Trophoblast cell (in vitro differentiated cells and primary cell): ENCODE results near the gene PFKFB2.

Source experiments
- DNase-seq, 2 donors: peaks; one replicate each; pipeline ENCODE4 v3.0.0-alpha.2; 2016
- H2AFZ ChIP-seq: 2 replicates; pipeline ENCODE4 v1.6.1; 2013; ENCODE audit warnings: low read length, moderate library complexity, mild to moderate bottlenecking; ENCODE audit not compliant: insufficient read depth, poor library complexity
- H2AK5ac ChIP-seq: 2 replicates; pipeline ENCODE4 v1.6.1; 2013; ENCODE audit warnings: mild to moderate bottlenecking, low read length
- H2BK120ac ChIP-seq: 2 replicates; pipeline ENCODE4 v1.6.1; 2013; ENCODE audit warnings: low read length, mild to moderate bottlenecking, moderate library complexity; ENCODE audit not compliant: insufficient read depth, poor library complexity
- H2BK12ac ChIP-seq: 2 replicates; pipeline ENCODE4 v1.6.1; 2013; ENCODE audit warnings: mild to moderate bottlenecking, low read length, moderate library complexity
- H2BK5ac ChIP-seq: 2 replicates; pipeline ENCODE4 v1.6.1; 2013; ENCODE audit warnings: low read length, low read depth, moderate library complexity, mild to moderate bottlenecking; ENCODE audit not compliant: poor library complexity
- H3K14ac ChIP-seq: 2 replicates; pipeline ENCODE4 v1.6.1; 2013; ENCODE audit warnings: mild to moderate bottlenecking, low read length
- H3K18ac ChIP-seq: 2 replicates; pipeline ENCODE4 v1.6.1; 2013; ENCODE audit warnings: mild to moderate bottlenecking, low read length
- H3K23ac ChIP-seq: 2 replicates; pipeline ENCODE4 v1.6.1; 2013; ENCODE audit warnings: low read length
- H3K27ac ChIP-seq: 2 replicates; pipeline ENCODE4 v1.5.1; 2013; ENCODE audit warnings: low read depth, mild to moderate bottlenecking, inconsistent platforms, low read length, moderate library complexity
- H3K27me3 ChIP-seq: 2 replicates; pipeline ENCODE4 v1.6.1; 2013; ENCODE audit warnings: inconsistent platforms, mild to moderate bottlenecking, low read length, moderate library complexity; ENCODE audit not compliant: insufficient read depth
- H3K36me3 ChIP-seq, 2 experiments: 1 replicate in 1 of 2; 2 replicates in 1 of 2; pipeline ENCODE4 v1.6.1; 2013; ENCODE audit warnings: low read length in 2 of 2, mild to moderate bottlenecking in 2 of 2, moderate library complexity in 1 of 2; ENCODE audit not compliant: insufficient read depth in 2 of 2, control insufficient read depth in 1 of 2
- H3K4ac ChIP-seq: 2 replicates; pipeline ENCODE4 v1.6.1; 2013; ENCODE audit warnings: low read depth, mild to moderate bottlenecking, low read length, moderate library complexity
- H3K4me1 ChIP-seq, 2 experiments: 1 replicate in 1 of 2; 2 replicates in 1 of 2; pipeline ENCODE4 v1.6.1; 2013; ENCODE audit warnings: low read length in 2 of 2, mild to moderate bottlenecking in 2 of 2, moderate library complexity in 1 of 2; ENCODE audit not compliant: insufficient read depth in 2 of 2, control insufficient read depth in 1 of 2
- H3K4me2 ChIP-seq: 2 replicates; pipeline ENCODE4 v1.6.1; 2013; ENCODE audit warnings: inconsistent platforms, mild to moderate bottlenecking, low read length, moderate library complexity
- H3K4me3 ChIP-seq: 2 replicates; pipeline ENCODE4 v1.5.1; 2013; ENCODE audit warnings: mild to moderate bottlenecking, low read depth, low read length, inconsistent platforms
- H3K79me1 ChIP-seq: one replicate; pipeline ENCODE4 v1.6.1; 2013; ENCODE audit warnings: low read length
- H3K79me2 ChIP-seq: 2 replicates; pipeline ENCODE4 v1.6.1; 2013; ENCODE audit warnings: low read length, mild to moderate bottlenecking; ENCODE audit not compliant: control insufficient read depth, insufficient read depth, poor library complexity
- H3K9ac ChIP-seq: 2 replicates; pipeline ENCODE4 v1.6.1; 2013; ENCODE audit warnings: mild to moderate bottlenecking, low read length
- H3K9me3 ChIP-seq: 2 replicates; pipeline ENCODE4 v1.6.1; 2013; ENCODE audit warnings: low read depth, mild to moderate bottlenecking, control low read depth, inconsistent platforms, low read length; ENCODE audit not compliant: insufficient read depth
- H4K12ac ChIP-seq: 2 replicates; pipeline ENCODE4 v1.6.1; 2013; ENCODE audit warnings: low read depth, mild to moderate bottlenecking, low read length, moderate library complexity
- H4K8ac ChIP-seq: 2 replicates; pipeline ENCODE4 v1.6.1; 2013; ENCODE audit warnings: low read depth, mild to moderate bottlenecking, low read length, moderate library complexity
- H4K91ac ChIP-seq: one replicate; pipeline ENCODE4 v1.6.1; 2013; ENCODE audit warnings: low read depth, mild to moderate bottlenecking, low read length, moderate library complexity
- WGBS: extraction: QIAGEN DNeasy Blood & Tissue Kit; methylation state at CpG from one replicate; pipeline ENCODE4 v1.1.7; 2013; ENCODE audit warnings: missing lambda C conversion rate; ENCODE audit not compliant: insufficient read length, insufficient coverage; ENCODE audit errors: extremely low coverage; 5-methylcytosine and 5-hydroxymethylcytosine counted together

PFKFB2 gene

DNA sequence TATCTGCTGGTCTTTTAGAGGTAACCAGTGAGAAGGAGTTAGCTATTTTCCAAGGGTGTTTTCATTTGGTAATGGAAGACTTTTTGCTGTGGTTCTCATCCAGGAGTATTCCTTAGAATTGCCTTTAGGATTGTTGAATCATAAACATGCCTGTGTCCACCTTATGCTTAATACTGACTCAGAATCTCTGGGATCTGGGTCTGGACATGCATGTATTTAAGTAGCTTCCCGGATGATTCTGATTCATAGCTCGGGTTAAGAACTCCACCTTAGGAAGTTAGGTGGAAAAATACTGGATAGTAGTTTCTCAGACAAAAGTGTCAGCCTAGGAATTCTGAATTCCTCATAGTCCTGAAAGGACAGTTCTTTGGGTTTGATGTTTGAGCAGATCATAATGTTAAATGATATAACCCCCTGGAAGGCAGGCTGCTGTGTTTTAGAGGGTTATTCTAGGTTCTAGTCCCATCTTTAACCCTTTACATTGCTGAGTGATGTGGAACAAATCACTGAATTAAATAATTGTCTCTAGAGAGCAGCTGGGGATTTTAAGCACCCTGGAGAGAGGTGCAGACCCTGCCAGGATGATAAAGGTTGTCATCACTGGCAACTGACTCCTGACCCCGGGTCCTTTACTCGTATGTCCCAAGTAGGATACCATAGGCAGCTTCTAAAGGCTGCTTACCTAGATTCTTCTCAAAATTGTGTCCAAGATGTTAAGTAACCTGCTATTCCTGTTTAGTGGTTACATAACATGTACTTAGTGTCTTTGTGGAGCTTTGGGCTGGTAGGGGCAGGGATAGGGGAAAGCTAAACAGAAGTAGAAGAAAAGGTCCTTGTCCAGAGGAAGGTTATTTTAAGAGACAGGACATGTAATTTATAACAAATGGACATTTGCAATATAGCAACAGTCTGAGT, 21.1 kb downstream of the PFKFB2 start:
- H2BK5ac ChIP-seq = no peak overlapping the region
- H3K4me1 ChIP-seq = no peaks in the 10 kb centered on the region
- H2AFZ ChIP-seq = no peak overlapping the region
- no peak overlapping the region for H2AK5ac ChIP-seq
- no peaks in the 10 kb centered on the region for H3K79me2 ChIP-seq
- no peak overlapping the region for H4K8ac ChIP-seq
- H4K12ac ChIP-seq = no peak overlapping the region
- no peak overlapping the region for H3K27ac ChIP-seq
- peaks cover 12 to 19% of the 10 kb centered on the region in 2 experiments for H3K36me3 ChIP-seq
- no peak overlapping the region for H3K4me2 ChIP-seq
- DNase-seq = peak in 1 of 2 donors; percentile 54
- no peak overlapping the region for H3K9ac ChIP-seq
- H3K18ac ChIP-seq = no peak overlapping the region
- H2BK120ac ChIP-seq = no peak overlapping the region
- H4K91ac ChIP-seq = no peak overlapping the region
- H3K4ac ChIP-seq = no peak overlapping the region
- H3K79me1 ChIP-seq = no peaks in the 10 kb centered on the region
- H3K27me3 ChIP-seq = no peaks in the 10 kb centered on the region
- peaks cover 2% of the 10 kb centered on the region for H3K9me3 ChIP-seq
- no CpG with 5 or more reads among the region's 4 CpGs for WGBS
- H3K14ac ChIP-seq = no peak overlapping the region
- H2BK12ac ChIP-seq = no peak overlapping the region
- H3K4me3 ChIP-seq = no peak overlapping the region
- no peak overlapping the region for H3K23ac ChIP-seq

DNA sequence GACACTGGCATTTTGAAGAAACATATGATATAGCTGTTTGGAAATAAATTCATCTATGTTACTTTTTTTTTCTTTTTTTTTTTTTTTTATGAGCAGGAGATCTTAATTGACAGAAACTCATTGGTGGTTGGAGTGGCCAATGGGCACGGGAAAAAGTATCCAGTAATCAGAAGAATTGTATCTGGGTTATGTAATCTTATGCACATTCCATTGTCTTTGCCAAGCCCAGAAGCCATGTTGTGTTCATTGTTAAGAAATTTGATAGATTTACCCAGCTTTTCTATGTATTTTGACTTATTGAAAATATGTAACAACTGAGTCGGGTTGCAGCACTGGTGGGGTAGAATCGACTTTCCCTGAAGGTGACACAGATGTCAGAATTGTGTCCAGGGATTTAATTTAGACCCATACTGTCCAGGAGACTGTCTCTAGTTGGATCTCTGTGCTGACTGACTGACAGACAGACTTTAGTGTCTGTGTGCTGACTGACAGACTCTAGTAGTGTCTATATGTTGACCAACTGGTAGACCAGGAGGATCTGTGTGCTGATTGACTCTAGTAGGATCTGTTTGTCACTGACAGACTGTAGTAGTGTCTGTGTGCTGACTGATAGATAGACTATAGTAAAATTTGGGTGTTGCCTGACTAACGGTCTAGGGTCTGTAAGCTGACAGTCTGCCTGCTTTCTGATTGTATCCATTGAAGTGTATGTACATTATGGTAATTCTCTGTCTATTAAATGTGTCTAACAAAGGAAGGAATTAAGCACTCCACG, 23.3 kb downstream of the PFKFB2 start:
- Histone ChIP-seq H3K14ac (no peak overlapping the region), H2BK120ac (no peak overlapping the region), H3K27ac (no peak overlapping the region), H3K9ac (no peak overlapping the region), H3K18ac (no peak overlapping the region), H3K4me3 (no peak overlapping the region), H2AFZ (no peak overlapping the region), H3K79me1 (no peaks in the 10 kb centered on the region), H4K8ac (no peak overlapping the region), H3K79me2 (no peaks in the 10 kb centered on the region), H3K4ac (no peak overlapping the region), H3K27me3 (no peaks in the 10 kb centered on the region), H3K4me1 (no peaks in the 10 kb centered on the region), H3K23ac (no peak overlapping the region), H3K36me3 (peaks cover 6 to 9% of the 10 kb centered on the region in 2 experiments), H4K12ac (no peak overlapping the region), H2BK5ac (no peak overlapping the region), H4K91ac (no peak overlapping the region), H2AK5ac (no peak overlapping the region), H2BK12ac (no peak overlapping the region), H3K4me2 (no peak overlapping the region), H3K9me3 (peaks cover 2% of the 10 kb centered on the region)
- WGBS = no CpG with 5 or more reads among the region's 5 CpGs
- DNase-seq = no peak

DNA sequence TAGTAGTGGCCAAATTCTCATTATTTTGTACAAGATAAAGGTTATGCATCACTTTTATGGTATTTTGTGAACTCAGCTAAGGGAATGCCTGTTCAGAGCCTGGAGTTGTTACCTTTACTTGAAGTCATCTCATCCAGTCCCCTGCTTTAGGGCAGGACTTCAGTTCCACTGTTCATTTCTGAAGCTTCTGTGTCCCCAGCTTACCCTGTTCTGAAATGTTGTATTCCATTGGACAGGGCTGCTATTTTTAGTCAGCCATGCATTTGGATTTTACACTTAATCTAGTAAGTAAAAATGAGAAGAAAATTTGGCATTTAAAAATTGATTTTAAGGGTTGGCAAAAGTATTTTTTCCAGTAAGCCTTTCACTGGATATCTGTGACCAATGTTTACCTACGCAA, 23.9 kb downstream of the PFKFB2 start:
- Histone ChIP-seq H4K12ac (no peak overlapping the region), H2BK12ac (no peak overlapping the region), H2BK5ac (no peak overlapping the region), H3K14ac (no peak overlapping the region), H3K27me3 (no peaks in the 10 kb centered on the region), H3K18ac (no peak overlapping the region), H2AK5ac (no peak overlapping the region), H3K4ac (no peak overlapping the region), H3K4me2 (no peak overlapping the region), H4K8ac (no peak overlapping the region), H4K91ac (no peak overlapping the region), H2BK120ac (no peak overlapping the region), H3K9ac (no peak overlapping the region), H3K23ac (no peak overlapping the region), H3K79me2 (no peaks in the 10 kb centered on the region), H3K9me3 (peaks cover 2% of the 10 kb centered on the region), H2AFZ (no peak overlapping the region), H3K4me3 (no peak overlapping the region), H3K79me1 (no peaks in the 10 kb centered on the region), H3K36me3 (peaks cover 4 to 6% of the 10 kb centered on the region in 2 experiments), H3K27ac (no peak overlapping the region), H3K4me1 (no peaks in the 10 kb centered on the region)
- WGBS = no CpG with 5 or more reads among the region's 1 CpG
- no peak for DNase-seq

DNA sequence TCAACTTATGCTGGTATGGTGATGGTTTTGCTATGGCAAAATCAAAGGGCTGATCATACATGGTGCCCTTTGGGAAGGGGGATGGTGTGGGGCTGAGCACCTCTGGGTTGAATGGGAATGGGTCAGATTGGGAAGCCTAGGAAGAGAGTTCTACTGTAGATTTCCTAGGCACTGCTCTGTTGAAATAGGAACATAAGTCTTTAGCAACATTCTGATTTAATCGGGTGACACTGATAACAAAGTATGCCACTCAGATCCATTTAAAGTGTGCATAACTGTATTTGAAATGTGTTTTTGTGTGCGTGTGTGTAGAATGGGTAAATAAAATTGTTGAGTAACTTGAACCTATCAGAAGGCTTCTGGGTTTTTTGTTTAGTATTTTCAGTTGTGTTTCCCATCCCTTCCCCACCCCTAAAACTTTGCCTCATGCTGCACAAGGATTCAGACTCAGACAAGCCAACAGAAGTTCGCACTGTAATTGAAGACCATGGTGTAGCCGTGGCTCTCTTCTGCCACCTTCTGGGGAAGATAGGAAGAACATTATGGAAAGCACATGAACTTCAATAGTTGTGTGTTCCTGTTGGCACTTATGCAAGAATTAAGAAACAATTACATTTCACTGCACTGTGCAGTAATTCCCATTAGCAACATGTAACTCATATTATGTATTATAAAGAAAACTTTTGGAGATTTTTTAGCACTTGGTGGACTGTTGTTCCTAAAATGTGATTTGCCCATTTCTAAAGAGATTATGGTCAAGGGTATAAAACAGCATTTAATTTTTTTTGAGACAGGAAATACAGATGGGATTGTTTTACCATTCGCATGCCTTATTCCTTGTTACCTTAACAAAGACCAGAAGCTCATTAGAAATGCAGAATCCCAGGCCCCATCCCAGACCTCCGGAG, 24.6 kb downstream of the PFKFB2 start:
- Histone ChIP-seq H3K27me3 (no peaks in the 10 kb centered on the region), H2BK5ac (no peak overlapping the region), H3K27ac (no peak overlapping the region), H4K91ac (no peak overlapping the region), H2AFZ (no peak overlapping the region), H3K9me3 (peaks cover 2% of the 10 kb centered on the region), H3K9ac (no peak overlapping the region), H2AK5ac (no peak overlapping the region), H3K18ac (no peak overlapping the region), H4K12ac (no peak overlapping the region), H2BK120ac (no peak overlapping the region), H3K4me2 (no peak overlapping the region), H3K79me1 (no peaks in the 10 kb centered on the region), H4K8ac (no peak overlapping the region), H3K4ac (no peak overlapping the region), H3K4me1 (no peaks in the 10 kb centered on the region), H3K4me3 (no peak overlapping the region), H3K79me2 (no peaks in the 10 kb centered on the region), H3K36me3 (peaks cover 2 to 5% of the 10 kb centered on the region in 2 experiments), H3K14ac (no peak overlapping the region), H2BK12ac (no peak overlapping the region), H3K23ac (no peak overlapping the region)
- peak; percentile 72 to 96 for DNase-seq
- no CpG with 5 or more reads among the region's 6 CpGs for WGBS
